GM12878 (cell line): Measurements from ENCODE around the gene NPC1.

Experiments
- BACH1 ChIP-seq: fragments of 450-650 bp; IDR thresholded peaks from 2 replicates; pipeline ENCODE4 v1.6.1; 2017; ENCODE audit warnings: mild to moderate bottlenecking, borderline replicate concordance
- CEBPB ChIP-seq, 2 experiments: fragments of 150-350 bp in 1 of 2; IDR thresholded peaks; 2 replicates each; pipeline ENCODE4 v1.6.1; 2012 to 2014; ENCODE audit warnings: low read depth in 2 of 2, low read length in 2 of 2, borderline replicate concordance in 1 of 2, inconsistent platforms in 1 of 2
- HDAC2 ChIP-seq: fragments of 200-600 bp; sonication (generic); IDR thresholded peaks from 2 replicates; pipeline ENCODE4 v1.6.1; 2017
- POLR2AphosphoS5 ChIP-seq: IDR thresholded peaks from 2 replicates; pipeline ENCODE4 v1.6.1; 2011; ENCODE audit warnings: mild to moderate bottlenecking, low read length, inconsistent platforms
- SREBF1 ChIP-seq: IDR thresholded peaks from 2 replicates; pipeline ENCODE4 v1.6.1; 2012; ENCODE audit warnings: mild to moderate bottlenecking, low read length
- TF ChIP-seq, protein P1 (sequence below): IDR thresholded peaks from 2 replicates; pipeline ENCODE4 v1.6.1; 2011; ENCODE audit warnings: low read depth, low read length, improper control_type of control experiment, borderline replicate concordance
- TF ChIP-seq, protein P2 (sequence below), 3 experiments: IDR thresholded peaks in 2 of 3; conservative IDR thresholded peaks in 1 of 3; 2 replicates each; pipeline ENCODE4 v1.5.1; 2011; ENCODE audit warnings: low read depth in 3 of 3, low read length in 3 of 3, mild to moderate bottlenecking in 3 of 3, control low read depth in 2 of 3, moderate library complexity in 2 of 3, inconsistent platforms in 1 of 3, mixed read lengths in 1 of 3; ENCODE audit not compliant: control insufficient read depth in 2 of 3, insufficient read depth in 1 of 3; ENCODE audit errors: extremely low read depth in 1 of 3

DNA sequence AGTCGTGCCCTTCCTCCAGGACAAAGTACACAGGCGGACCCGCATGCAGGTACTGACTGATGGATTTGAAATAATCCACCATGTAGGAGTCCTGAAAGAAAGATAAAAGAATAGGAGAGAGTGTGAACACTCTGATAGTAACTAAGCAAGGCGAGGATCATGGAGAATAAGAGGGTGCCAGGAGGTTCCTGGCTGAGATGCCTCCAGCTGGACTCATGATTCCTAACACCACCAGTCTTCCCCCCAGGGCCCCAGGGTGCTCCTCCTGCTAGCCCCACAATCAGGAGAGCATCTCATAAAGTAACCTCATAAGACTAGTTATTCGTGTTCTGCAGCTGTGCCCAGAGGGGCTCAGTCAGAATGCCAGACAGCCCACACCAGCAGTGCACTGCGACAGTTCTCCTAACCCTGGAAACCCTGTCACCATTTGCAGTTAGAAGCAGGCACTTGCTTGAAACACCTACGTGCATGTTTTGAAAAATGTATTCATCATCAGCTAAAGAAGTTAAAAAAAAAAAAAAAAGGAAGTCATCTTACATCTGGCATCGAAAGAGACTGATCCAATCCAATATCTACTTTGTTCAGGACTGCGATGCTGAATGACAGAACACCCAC lies 46.3 kb downstream of the NPC1 start:
- TF ChIP-seq, protein P1, sequence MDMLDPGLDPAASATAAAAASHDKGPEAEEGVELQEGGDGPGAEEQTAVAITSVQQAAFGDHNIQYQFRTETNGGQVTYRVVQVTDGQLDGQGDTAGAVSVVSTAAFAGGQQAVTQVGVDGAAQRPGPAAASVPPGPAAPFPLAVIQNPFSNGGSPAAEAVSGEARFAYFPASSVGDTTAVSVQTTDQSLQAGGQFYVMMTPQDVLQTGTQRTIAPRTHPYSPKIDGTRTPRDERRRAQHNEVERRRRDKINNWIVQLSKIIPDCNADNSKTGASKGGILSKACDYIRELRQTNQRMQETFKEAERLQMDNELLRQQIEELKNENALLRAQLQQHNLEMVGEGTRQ = no peak
- TF ChIP-seq HDAC2 (no peak), SREBF1 (no peak), POLR2AphosphoS5 (no peak), BACH1 (no peak), CEBPB (IDR thresholded peaks at IDR 0.05; ENCODE audit: borderline replicate concordance in 1 of 2, low read depth in 2 of 2, low read length in 2 of 2) (no peak)
- TF ChIP-seq, protein P2, sequence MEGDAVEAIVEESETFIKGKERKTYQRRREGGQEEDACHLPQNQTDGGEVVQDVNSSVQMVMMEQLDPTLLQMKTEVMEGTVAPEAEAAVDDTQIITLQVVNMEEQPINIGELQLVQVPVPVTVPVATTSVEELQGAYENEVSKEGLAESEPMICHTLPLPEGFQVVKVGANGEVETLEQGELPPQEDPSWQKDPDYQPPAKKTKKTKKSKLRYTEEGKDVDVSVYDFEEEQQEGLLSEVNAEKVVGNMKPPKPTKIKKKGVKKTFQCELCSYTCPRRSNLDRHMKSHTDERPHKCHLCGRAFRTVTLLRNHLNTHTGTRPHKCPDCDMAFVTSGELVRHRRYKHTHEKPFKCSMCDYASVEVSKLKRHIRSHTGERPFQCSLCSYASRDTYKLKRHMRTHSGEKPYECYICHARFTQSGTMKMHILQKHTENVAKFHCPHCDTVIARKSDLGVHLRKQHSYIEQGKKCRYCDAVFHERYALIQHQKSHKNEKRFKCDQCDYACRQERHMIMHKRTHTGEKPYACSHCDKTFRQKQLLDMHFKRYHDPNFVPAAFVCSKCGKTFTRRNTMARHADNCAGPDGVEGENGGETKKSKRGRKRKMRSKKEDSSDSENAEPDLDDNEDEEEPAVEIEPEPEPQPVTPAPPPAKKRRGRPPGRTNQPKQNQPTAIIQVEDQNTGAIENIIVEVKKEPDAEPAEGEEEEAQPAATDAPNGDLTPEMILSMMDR (IDR thresholded peaks at IDR 0.05 in 2 of 3, conservative IDR thresholded peaks at IDR 0.05 in 1 of 3; ENCODE audit: control insufficient read depth in 2 of 3, extremely low read depth in 1 of 3, insufficient read depth in 1 of 3, low read depth in 3 of 3, low read length in 3 of 3) = no peak
